BJ (cell line): ENCODE data around the gene TTC39B. TPM values are rescaled to one million over a fixed set of nuclear protein-coding genes. Genes with fewer than 3 reads are reported as not detected.

ENCODE experiments used
- CTCF ChIA-PET: fragments of 350-600 bp; formaldehyde crosslinking; extraction: SDS; loops from one replicate; lab custom pipeline; 2021; ENCODE audit warnings: antibody characterized with exemption, inconsistent platforms; lab: Yijun Ruan, JAX
- POLR2A ChIA-PET: fragments of 300-600 bp; sonication (Branson Sonifier 250); formaldehyde crosslinking; extraction: SDS; loops from one replicate; lab custom pipeline; 2021; ENCODE audit warnings: antibody characterized with exemption; lab: Charles Lee
- DNase-seq: peaks from one replicate; pipeline ENCODE4 v3.0.0-alpha.2; 2011; ENCODE audit warnings: low read depth
- H3K27me3 ChIP-seq: 2 replicates; pipeline ENCODE4 v1.6.0; 2011; ENCODE audit warnings: low read length; ENCODE audit not compliant: control insufficient read depth, insufficient read depth
- H3K36me3 ChIP-seq: 2 replicates; pipeline ENCODE4 v1.5.1; 2011; ENCODE audit warnings: low read length; ENCODE audit not compliant: control insufficient read depth, insufficient read depth
- H3K4me3 ChIP-seq: 2 replicates; pipeline ENCODE4 v1.5.1; 2011; ENCODE audit warnings: low read depth, mild to moderate bottlenecking, control low read depth, low read length
- CTCF ChIP-seq: IDR thresholded peaks from 2 replicates; pipeline ENCODE4 v1.5.1; 2011; ENCODE audit warnings: low read depth, mild to moderate bottlenecking, control low read depth, inconsistent platforms, low read length, moderate library complexity; ENCODE audit not compliant: insufficient read depth
- polyA plus RNA-seq: library from polyadenylated mRNA; depleted of rRNA; stranded (reverse); fragments of >200 nt; gene quantifications from 2 replicates; pipeline ENCODE4 v1.2.3, GENCODE V29; 2011

Gene TTC39B
- polyA plus RNA-seq, 1 experiment: 5.1 TPM

GRCh38 chr9:15187589-15187988 is 119.4 kb downstream of the TTC39B start:
- POLR2A ChIA-PET: no interaction called here
- TF ChIP-seq CTCF: no peak
- DNase-seq: no peak
- no peak overlapping the region for H3K4me3 ChIP-seq
- no peaks in the 10 kb centered on the region for H3K27me3 ChIP-seq
- CTCF ChIA-PET: no interaction called here
- H3K36me3 ChIP-seq: peaks cover 3% of the 10 kb centered on the region; the same call in 1 of the 2 replicates

- no peaks in the 10 kb centered on the region for H3K27me3 ChIP-seq
- POLR2A ChIA-PET: no interaction called here
- CTCF ChIA-PET: interaction anchor here (0.5 kb wide), 1 partner anchor 44 kb away, joined by 3 read pairs; no protein-coding TSS in a partner anchor
Measured at GRCh38 chr9:15182730-15183129, 124.3 kb downstream of the TTC39B start.

GRCh38 chr9:15182101-15182551 is 124.9 kb downstream of the TTC39B start:
- POLR2A ChIA-PET: no interaction called here
- no peak for DNase-seq
- no peaks in the 10 kb centered on the region for H3K27me3 ChIP-seq
- CTCF ChIA-PET: interaction anchor here (0.5 to 0.7 kb wide), 2 partner anchors 44 to 50 kb away, joined by 3 read pairs; no protein-coding TSS in a partner anchor
- TF ChIP-seq CTCF: no peak
- H3K36me3 ChIP-seq: no peaks in the 10 kb centered on the region; the same call in 1 of the 2 replicates
- no peak overlapping the region for H3K4me3 ChIP-seq

More at GRCh38 chr9:15182730-15183129, 124.3 kb downstream of the TTC39B start:
- Histone ChIP-seq H3K36me3 (no peaks in the 10 kb centered on the region; the same call in 1 of the 2 replicates), H3K4me3 (no peak overlapping the region)
- TF ChIP-seq CTCF: no peak
- no peak for DNase-seq

GRCh38 chr9:15180124-15180523 is 126.9 kb downstream of the TTC39B start:
- DNase-seq: no peak
- ChIA-PET POLR2A (no interaction called here), CTCF (no interaction called here)
- Histone ChIP-seq H3K27me3 (no peaks in the 10 kb centered on the region), H3K36me3 (no peaks in the 10 kb centered on the region; the same call in 1 of the 2 replicates), H3K4me3 (no peak overlapping the region)
- no peak for TF ChIP-seq CTCF

GRCh38 chr9:15178631-15179030 is 128.4 kb downstream of the TTC39B start:
- CTCF ChIA-PET: interaction anchor here (1.3 kb wide), 1 partner anchor 32 kb away, joined by 3 read pairs; no protein-coding TSS in a partner anchor
- Histone ChIP-seq H3K36me3 (no peaks in the 10 kb centered on the region; the same call in 1 of the 2 replicates), H3K4me3 (no peak overlapping the region), H3K27me3 (no peaks in the 10 kb centered on the region)
- POLR2A ChIA-PET: no interaction called here
- DNase-seq: no peak
- no peak for TF ChIP-seq CTCF
